Prostate gland (tissue), 2 donors: Measurements from ENCODE around the gene APAF1.

Source experiments
- CTCF ChIP-seq, 4 experiments: fragments of 200-600 bp in 2 of 4; fragments of 450-650 bp in 2 of 4; sonication (generic) in 2 of 4; IDR thresholded peaks; 1 replicate in 3 of 4; 2 replicates in 1 of 4; pipeline ENCODE4 v1.5.1; 2016 to 2019; ENCODE audit warnings: antibody characterized with exemption in 4 of 4, mild to moderate bottlenecking in 2 of 4, moderate library complexity in 2 of 4
- POLR2A ChIP-seq: fragments of 450-650 bp; IDR thresholded peaks from one replicate; pipeline ENCODE4 v1.6.1; 2016; ENCODE audit warnings: antibody characterized with exemption, mild to moderate bottlenecking

GRCh38 chr12:98754095-98754494 lies 109.0 kb downstream of the APAF1 start:
- TF ChIP-seq CTCF (IDR thresholded peaks at IDR 0.05): no peak
- TF ChIP-seq POLR2A: no peak
